Measurements from ENCODE around the gene AKR7A2.
"Not testable (repeated sequence)": the region's sequence is repeated elsewhere in the genome, so short reads cannot be mapped to it uniquely, and the experiment has no call there.

DNA sequence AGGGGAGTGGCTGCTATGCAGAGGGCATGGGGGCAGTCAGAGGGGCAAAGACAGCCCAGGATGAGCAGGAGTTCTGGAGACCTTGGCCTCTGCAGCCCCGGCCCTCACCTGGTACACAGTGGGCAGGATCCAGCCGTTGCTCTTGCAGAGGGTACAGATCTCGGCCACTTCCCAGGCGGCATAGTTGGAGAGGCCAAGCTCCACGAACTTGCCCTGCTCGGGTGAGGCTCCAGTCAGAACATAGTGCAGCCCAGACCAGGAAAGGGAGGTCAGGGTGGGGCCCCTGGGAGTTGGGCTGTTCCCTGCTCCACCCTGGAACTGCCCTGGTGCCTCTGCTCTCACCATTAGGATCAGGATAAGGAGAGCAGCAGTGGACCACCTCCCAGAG lies 41.6 kb downstream of the AKR7A2 start:
- TF ChIP-seq, protein P1, sequence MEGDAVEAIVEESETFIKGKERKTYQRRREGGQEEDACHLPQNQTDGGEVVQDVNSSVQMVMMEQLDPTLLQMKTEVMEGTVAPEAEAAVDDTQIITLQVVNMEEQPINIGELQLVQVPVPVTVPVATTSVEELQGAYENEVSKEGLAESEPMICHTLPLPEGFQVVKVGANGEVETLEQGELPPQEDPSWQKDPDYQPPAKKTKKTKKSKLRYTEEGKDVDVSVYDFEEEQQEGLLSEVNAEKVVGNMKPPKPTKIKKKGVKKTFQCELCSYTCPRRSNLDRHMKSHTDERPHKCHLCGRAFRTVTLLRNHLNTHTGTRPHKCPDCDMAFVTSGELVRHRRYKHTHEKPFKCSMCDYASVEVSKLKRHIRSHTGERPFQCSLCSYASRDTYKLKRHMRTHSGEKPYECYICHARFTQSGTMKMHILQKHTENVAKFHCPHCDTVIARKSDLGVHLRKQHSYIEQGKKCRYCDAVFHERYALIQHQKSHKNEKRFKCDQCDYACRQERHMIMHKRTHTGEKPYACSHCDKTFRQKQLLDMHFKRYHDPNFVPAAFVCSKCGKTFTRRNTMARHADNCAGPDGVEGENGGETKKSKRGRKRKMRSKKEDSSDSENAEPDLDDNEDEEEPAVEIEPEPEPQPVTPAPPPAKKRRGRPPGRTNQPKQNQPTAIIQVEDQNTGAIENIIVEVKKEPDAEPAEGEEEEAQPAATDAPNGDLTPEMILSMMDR (IDR thresholded peaks at IDR 0.05), result not testable (repeated sequence)
- TF ChIP-seq, protein P2, sequence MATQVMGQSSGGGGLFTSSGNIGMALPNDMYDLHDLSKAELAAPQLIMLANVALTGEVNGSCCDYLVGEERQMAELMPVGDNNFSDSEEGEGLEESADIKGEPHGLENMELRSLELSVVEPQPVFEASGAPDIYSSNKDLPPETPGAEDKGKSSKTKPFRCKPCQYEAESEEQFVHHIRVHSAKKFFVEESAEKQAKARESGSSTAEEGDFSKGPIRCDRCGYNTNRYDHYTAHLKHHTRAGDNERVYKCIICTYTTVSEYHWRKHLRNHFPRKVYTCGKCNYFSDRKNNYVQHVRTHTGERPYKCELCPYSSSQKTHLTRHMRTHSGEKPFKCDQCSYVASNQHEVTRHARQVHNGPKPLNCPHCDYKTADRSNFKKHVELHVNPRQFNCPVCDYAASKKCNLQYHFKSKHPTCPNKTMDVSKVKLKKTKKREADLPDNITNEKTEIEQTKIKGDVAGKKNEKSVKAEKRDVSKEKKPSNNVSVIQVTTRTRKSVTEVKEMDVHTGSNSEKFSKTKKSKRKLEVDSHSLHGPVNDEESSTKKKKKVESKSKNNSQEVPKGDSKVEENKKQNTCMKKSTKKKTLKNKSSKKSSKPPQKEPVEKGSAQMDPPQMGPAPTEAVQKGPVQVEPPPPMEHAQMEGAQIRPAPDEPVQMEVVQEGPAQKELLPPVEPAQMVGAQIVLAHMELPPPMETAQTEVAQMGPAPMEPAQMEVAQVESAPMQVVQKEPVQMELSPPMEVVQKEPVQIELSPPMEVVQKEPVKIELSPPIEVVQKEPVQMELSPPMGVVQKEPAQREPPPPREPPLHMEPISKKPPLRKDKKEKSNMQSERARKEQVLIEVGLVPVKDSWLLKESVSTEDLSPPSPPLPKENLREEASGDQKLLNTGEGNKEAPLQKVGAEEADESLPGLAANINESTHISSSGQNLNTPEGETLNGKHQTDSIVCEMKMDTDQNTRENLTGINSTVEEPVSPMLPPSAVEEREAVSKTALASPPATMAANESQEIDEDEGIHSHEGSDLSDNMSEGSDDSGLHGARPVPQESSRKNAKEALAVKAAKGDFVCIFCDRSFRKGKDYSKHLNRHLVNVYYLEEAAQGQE (IDR thresholded peaks at IDR 0.05; ENCODE audit: insufficient read depth in 1 of 2, low read depth in 2 of 2, low read length in 1 of 2), result not testable (repeated sequence)
- not testable (repeated sequence) for TF ChIP-seq POLR2AphosphoS5 (IDR thresholded peaks at IDR 0.05; ENCODE audit: low read depth, low read length); SIN3A (IDR thresholded peaks at IDR 0.05; ENCODE audit: borderline replicate concordance, insufficient read depth, low read depth, low read length); TCF7L2 (IDR thresholded peaks at IDR 0.05; ENCODE audit: low read depth, low read length)

Measured in Panc1 (cell line).